Common myeloid progenitor, CD34-positive (primary cell): ENCODE results near the gene TCF15.

Experiments
- CTCF ChIA-PET: fragments of 350-600 bp; sonication (Branson Sonifier 250); formaldehyde crosslinking; loops from one replicate; lab custom pipeline; 2021; ENCODE audit warnings: antibody characterized with exemption; lab: Charles Lee
- POLR2A ChIA-PET: fragments of 350-600 bp; sonication (Branson Sonifier 250); formaldehyde crosslinking; loops from one replicate; lab custom pipeline; 2021; ENCODE audit warnings: antibody characterized with exemption; lab: Charles Lee
- DNase-seq, 3 donors: peaks; one replicate each; pipeline versions ENCODE4 v3.0.0 to v3.0.0-alpha.2; 2013
- H3K27ac ChIP-seq, 2 experiments: 1 replicate in 1 of 2; 2 replicates in 1 of 2; pipeline ENCODE4 v1.7.0; 2013; ENCODE audit warnings: inconsistent platforms in 2 of 2, low read length in 2 of 2, mild to moderate bottlenecking in 2 of 2, low read depth in 1 of 2, moderate library complexity in 1 of 2; ENCODE audit not compliant: severe bottlenecking in 2 of 2, insufficient read depth in 1 of 2, poor library complexity in 1 of 2
- H3K27me3 ChIP-seq, 5 experiments: replicated peaks in 2 of 5; 1 replicate in 3 of 5; 2 replicates in 2 of 5; pipeline versions ENCODE4 v1.6.1 to v1.7.0; 2013; ENCODE audit warnings: low read length in 4 of 5, mild to moderate bottlenecking in 2 of 5, moderate library complexity in 2 of 5, inconsistent platforms in 1 of 5; ENCODE audit not compliant: insufficient read depth in 5 of 5, control insufficient read depth in 4 of 5
- H3K36me3 ChIP-seq, 4 experiments: 1 replicate in 2 of 4; 2 replicates in 2 of 4; pipeline versions ENCODE4 v1.6.1 to v1.7.0; 2013; ENCODE audit warnings: low read length in 3 of 4, control low read depth in 1 of 4, mild to moderate bottlenecking in 1 of 4; ENCODE audit not compliant: control insufficient read depth in 4 of 4, insufficient read depth in 4 of 4
- H3K4me1 ChIP-seq, 4 experiments: 1 replicate in 3 of 4; 2 replicates in 1 of 4; pipeline versions ENCODE4 v1.6.1 to v1.7.1; 2013; ENCODE audit warnings: low read length in 3 of 4, mild to moderate bottlenecking in 3 of 4, control low read depth in 1 of 4, inconsistent platforms in 1 of 4, moderate library complexity in 1 of 4; ENCODE audit not compliant: control insufficient read depth in 4 of 4, insufficient read depth in 4 of 4; ENCODE audit errors: control extremely low read depth in 1 of 4
- H3K4me3 ChIP-seq, 7 experiments: 1 replicate in 4 of 7; 2 replicates in 3 of 7; pipeline versions ENCODE4 v1.5.1 to v1.7.0; 2013; ENCODE audit warnings: mild to moderate bottlenecking in 7 of 7, low read length in 6 of 7, moderate library complexity in 6 of 7, inconsistent platforms in 2 of 7, low read depth in 2 of 7, control low read depth in 1 of 7; ENCODE audit not compliant: insufficient read depth in 4 of 7, control insufficient read depth in 1 of 7; ENCODE audit errors: extremely low read depth in 1 of 7
- H3K9me3 ChIP-seq, 5 experiments: 1 replicate in 4 of 5; 2 replicates in 1 of 5; pipeline versions ENCODE4 v1.6.1 to v1.7.1; 2013; ENCODE audit warnings: low read length in 4 of 5, mild to moderate bottlenecking in 2 of 5, inconsistent platforms in 1 of 5, low read depth in 1 of 5, moderate library complexity in 1 of 5; ENCODE audit not compliant: control insufficient read depth in 4 of 5, insufficient read depth in 2 of 5; ENCODE audit errors: control extremely low read depth in 1 of 5
- WGBS: methylation state at CpG from one replicate; pipeline ENCODE4 v1.1.5; 2013; ENCODE audit not compliant: insufficient coverage; 5-methylcytosine and 5-hydroxymethylcytosine counted together

The TCF15 gene

DNA sequence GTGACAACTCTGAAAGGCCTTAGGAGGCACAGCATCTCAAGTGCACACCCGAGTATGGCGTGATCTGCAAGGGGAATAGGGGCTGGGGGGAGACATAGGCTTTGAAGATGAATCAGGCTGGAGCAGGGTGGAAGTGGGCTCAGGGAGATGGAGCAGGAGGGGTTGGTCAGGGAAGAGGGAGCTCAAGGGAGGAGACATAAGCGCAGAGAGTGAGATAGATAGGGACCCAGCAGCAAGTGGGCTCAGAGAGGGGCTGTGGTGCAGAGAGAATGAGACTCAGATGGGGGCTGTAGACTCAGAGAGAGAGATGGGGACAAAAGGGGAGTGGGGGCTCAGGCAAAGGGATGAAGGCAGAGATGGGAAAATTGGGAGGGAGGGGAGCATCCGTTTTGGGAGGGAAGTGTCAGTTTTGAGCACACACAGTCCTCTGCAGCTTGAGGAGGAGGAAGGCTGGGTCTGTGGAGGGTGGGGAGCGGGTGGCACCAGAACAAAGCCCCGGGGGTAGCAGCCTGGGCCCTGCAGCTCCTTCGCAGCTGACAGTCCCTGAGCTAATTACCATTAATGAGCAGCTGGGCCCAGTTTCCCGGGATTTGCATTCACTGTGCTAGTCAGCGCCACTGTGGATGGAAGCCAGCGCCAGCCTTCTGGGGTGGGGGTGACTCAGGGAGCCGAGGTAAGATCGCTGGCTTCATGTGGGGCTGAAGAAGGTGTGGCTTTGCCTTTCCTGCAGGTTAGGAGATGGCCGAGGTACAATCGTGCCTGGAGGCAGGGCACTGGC lies 24.2 kb upstream of the TCF15 start:
- Histone ChIP-seq H3K36me3 (no peaks in the 10 kb centered on the region), H3K4me3 (no peak overlapping the region), H3K4me1 (no peaks in the 10 kb centered on the region), H3K9me3 (no peaks in the 10 kb centered on the region), H3K27ac (no peak overlapping the region), H3K27me3 (no peaks in the 10 kb centered on the region)
- 91% methylated on average over 11 of the region's 14 CpGs for WGBS
- ChIA-PET POLR2A (no interaction called here), CTCF (no interaction called here)
- DNase-seq: no peak

DNA sequence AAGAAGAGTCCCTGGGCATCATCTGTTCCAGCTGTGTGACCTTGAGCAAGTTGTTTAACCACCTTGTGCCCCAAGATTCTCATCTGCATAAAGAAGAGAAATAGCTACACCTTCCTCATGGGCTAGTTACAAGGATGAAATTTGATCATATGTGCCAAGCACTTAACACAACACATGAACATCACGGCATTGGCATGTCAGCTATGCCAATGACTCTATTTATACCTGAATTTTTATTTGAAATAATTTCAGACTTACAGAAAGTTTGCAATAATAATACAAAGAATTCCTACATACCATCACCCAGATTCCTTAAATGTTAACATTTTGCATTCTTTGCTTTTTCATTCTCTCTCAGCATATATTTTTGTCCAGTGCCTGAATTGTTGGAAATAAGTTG lies 21.0 kb upstream of the TCF15 start:
- no CpG with 5 or more reads among the region's 1 CpG for WGBS
- Histone ChIP-seq H3K9me3 (no peaks in the 10 kb centered on the region), H3K27ac (no peak overlapping the region), H3K4me1 (no peaks in the 10 kb centered on the region), H3K27me3 (no peaks in the 10 kb centered on the region), H3K36me3 (no peaks in the 10 kb centered on the region), H3K4me3 (no peak overlapping the region)
- no peak for DNase-seq
- ChIA-PET POLR2A (no interaction called here), CTCF (interaction anchor here (0.8 to 2.1 kb wide), 4 partner anchors 13 to 68 kb away, joined by 3 to 6 read pairs (median 4); no protein-coding TSS in a partner anchor)

DNA sequence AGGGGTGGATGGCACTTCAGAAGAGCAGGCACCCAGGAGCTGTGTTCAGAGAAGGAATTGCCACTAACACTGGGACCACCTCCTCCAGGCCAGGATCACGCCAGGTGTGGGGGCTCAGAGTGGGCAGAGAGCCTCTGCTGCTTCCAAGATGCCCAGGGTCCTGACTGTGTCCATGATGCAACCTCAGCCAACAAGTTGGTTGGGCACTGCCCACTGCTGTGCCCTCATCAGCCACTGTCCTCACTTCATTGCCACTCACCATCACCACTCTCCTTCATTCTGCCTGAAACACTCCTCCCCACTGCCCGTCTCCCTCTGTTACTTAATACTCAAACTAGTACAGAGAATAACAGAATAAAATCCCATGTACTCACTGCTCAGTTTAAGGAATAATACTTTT lies 16.5 kb upstream of the TCF15 start:
- Histone ChIP-seq H3K36me3 (no peaks in the 10 kb centered on the region), H3K9me3 (peaks cover 0 to 4% (median 0%) of the 10 kb centered on the region in 5 experiments), H3K27me3 (no peaks in the 10 kb centered on the region), H3K4me1 (peaks cover 1 to 21% (median 14%) of the 10 kb centered on the region in 4 experiments), H3K4me3 (no peak overlapping the region), H3K27ac (no peak overlapping the region)
- no peak for DNase-seq
- WGBS: 100% methylated on average over 1 of the region's 2 CpGs
- POLR2A ChIA-PET: interaction anchor here (0.7 kb wide), 1 partner anchor 42 kb away, joined by 3 read pairs; no protein-coding TSS in a partner anchor
- CTCF ChIA-PET: interaction anchor here (1.1 to 2.9 kb wide), 2 partner anchors 13 to 66 kb away, joined by 3 to 8 read pairs; no protein-coding TSS in a partner anchor

DNA sequence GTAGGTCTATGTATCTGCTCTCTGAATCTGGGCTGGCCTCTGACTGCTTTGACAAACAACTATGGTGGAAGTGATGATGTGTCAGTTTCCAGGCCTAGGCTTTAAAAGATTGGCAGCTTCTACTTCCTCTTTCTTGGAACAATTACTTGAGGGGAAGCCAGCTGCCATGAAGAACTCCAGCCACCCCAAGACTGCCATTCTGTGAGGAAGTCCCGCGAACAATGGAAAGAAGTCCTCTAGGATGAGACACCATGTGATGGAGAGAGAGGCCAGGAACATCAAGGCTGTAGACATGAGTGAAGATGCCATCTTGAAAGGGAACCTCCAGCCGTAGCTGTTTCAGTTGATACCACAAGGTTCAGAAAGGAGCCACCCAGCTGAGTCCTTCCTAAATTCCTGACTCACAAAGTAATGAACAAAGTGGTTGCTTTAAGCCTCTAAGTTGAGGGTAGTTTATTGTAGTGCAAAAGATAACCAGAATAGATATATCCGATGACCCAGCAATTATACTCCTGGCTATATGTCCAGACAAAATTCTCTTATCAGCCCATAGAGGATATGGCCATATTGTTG lies 15.3 kb upstream of the TCF15 start:
- H3K9me3 ChIP-seq: peaks cover 0 to 4% (median 0%) of the 10 kb centered on the region in 5 experiments
- no peaks in the 10 kb centered on the region for H3K27me3 ChIP-seq
- 86% methylated on average over 1 of the region's 4 CpGs for WGBS
- no peak overlapping the region for H3K27ac ChIP-seq
- ChIA-PET CTCF (interaction anchor here (1.0 to 4.6 kb wide), 4 partner anchors 8 to 63 kb away, joined by 3 to 17 read pairs (median 4); no protein-coding TSS in a partner anchor), POLR2A (interaction anchor here (0.6 kb wide), 1 partner anchor 131 kb away, joined by 4 read pairs; no protein-coding TSS in a partner anchor)
- H3K4me3 ChIP-seq: no peak overlapping the region
- DNase-seq: peak in 2 of 3 donors; percentile 68 to 84
- H3K4me1 ChIP-seq: peaks cover 1 to 27% (median 15%) of the 10 kb centered on the region in 4 experiments
- H3K36me3 ChIP-seq: no peaks in the 10 kb centered on the region

DNA sequence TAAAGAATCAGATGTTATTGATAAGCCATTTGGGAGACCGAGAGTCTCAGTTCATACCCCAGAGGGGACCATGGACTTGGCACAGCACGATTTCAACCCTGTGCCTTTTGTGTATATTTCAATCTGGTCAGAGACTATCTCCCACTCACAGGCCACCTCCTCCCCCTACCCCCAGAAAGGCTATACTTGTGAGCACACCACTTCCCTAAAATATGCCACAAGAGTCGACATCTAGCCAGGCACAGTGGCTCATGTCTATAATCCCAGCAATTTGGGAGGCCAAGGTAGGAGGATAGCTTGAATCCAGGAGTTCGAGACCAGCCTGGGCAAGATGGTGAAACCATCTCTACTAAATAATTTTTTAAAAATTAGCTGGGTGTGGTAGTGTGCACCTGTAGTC lies 13.6 kb upstream of the TCF15 start:
- H3K36me3 ChIP-seq: no peaks in the 10 kb centered on the region
- no peak overlapping the region for H3K4me3 ChIP-seq
- no peak overlapping the region for H3K27ac ChIP-seq
- ChIA-PET CTCF (interaction anchor here (1.1 to 4.6 kb wide), 5 partner anchors 12 to 62 kb away, joined by 3 to 17 read pairs (median 3); no protein-coding TSS in a partner anchor), POLR2A (interaction anchor here (0.6 kb wide), 1 partner anchor 52 kb away, joined by 3 read pairs; no protein-coding TSS in a partner anchor)
- peaks cover 1 to 30% (median 15%) of the 10 kb centered on the region in 4 experiments for H3K4me1 ChIP-seq
- peak in 2 of 3 donors; percentile 30 to 34 for DNase-seq
- WGBS: 0% methylated on average over 1 of the region's 4 CpGs
- H3K9me3 ChIP-seq: peaks cover 0 to 4% (median 0%) of the 10 kb centered on the region in 5 experiments
- no peaks in the 10 kb centered on the region for H3K27me3 ChIP-seq

DNA sequence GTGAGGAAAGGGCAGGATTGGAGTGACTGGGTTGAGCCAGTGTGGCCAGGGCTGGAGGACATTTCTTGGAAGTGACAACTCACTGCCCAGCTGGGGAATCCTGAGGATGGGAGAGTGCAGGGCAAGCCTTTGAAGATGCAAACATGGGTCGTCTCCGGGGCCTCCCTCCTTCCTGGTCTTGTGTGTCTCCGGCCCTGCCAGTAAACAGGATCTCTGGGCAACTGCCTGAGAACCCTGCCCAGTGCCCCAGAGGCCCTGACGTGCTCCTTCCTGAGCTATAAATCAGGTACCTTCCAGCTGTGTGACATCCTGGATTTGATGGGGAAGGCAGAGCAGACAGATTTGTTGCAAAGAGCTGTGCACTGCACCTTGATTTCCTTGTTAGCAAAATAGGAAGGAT lies 12.9 kb upstream of the TCF15 start:
- POLR2A ChIA-PET: no interaction called here

More for the DNA sequence above, 12.9 kb upstream of the TCF15 start:
- H3K4me3 ChIP-seq: no peak overlapping the region
- CTCF ChIA-PET: interaction anchor here (1.1 to 4.6 kb wide), 4 partner anchors 11 to 44 kb away, joined by 3 to 17 read pairs (median 3); no protein-coding TSS in a partner anchor
- WGBS: 7% methylated on average over 4 of the region's 4 CpGs
- no peaks in the 10 kb centered on the region for H3K27me3 ChIP-seq
- peaks cover 1 to 30% (median 15%) of the 10 kb centered on the region in 4 experiments for H3K4me1 ChIP-seq
- H3K27ac ChIP-seq: no peak overlapping the region
- H3K36me3 ChIP-seq: no peaks in the 10 kb centered on the region
- DNase-seq: no peak
- H3K9me3 ChIP-seq: peaks cover 0 to 8% (median 3%) of the 10 kb centered on the region in 5 experiments
